H9 (cell line): Measurements from ENCODE around the gene PRKAG2. TPM values are rescaled to one million over a fixed set of nuclear protein-coding genes. Genes with fewer than 3 reads are reported as not detected.

Source experiments
- DNase-seq: peaks from one replicate; pipeline ENCODE4 v3.0.0-alpha.2; 2017
- H2AFZ ChIP-seq: one replicate; pipeline ENCODE4 v1.6.1; 2013; ENCODE audit warnings: mild to moderate bottlenecking, low read length, control low read depth, moderate library complexity
- H2AK5ac ChIP-seq: 2 replicates; pipeline ENCODE4 v1.6.1; 2013; ENCODE audit warnings: low read length, control low read depth, mixed read lengths; ENCODE audit not compliant: insufficient read length
- H2BK120ac ChIP-seq: one replicate; pipeline ENCODE4 v1.6.1; 2013; ENCODE audit warnings: low read depth, mild to moderate bottlenecking, low read length, control low read depth, inconsistent platforms; ENCODE audit not compliant: poor library complexity, severe bottlenecking
- H2BK12ac ChIP-seq: 2 replicates; pipeline ENCODE4 v1.6.1; 2013; ENCODE audit warnings: low read length, control low read depth, mixed read lengths, low read depth; ENCODE audit not compliant: insufficient read length
- H2BK15ac ChIP-seq: 2 replicates; pipeline ENCODE4 v1.6.1; 2013; ENCODE audit warnings: low read depth, low read length, control low read depth
- H2BK20ac ChIP-seq: one replicate; pipeline ENCODE4 v1.6.1; 2013; ENCODE audit warnings: low read depth, mild to moderate bottlenecking, low read length, control low read depth, inconsistent platforms; ENCODE audit not compliant: poor library complexity, severe bottlenecking
- H2BK5ac ChIP-seq: 2 replicates; pipeline ENCODE4 v1.6.1; 2013; ENCODE audit warnings: low read length, control low read depth, mixed read lengths; ENCODE audit not compliant: insufficient read length
- H3K14ac ChIP-seq: 2 replicates; pipeline ENCODE4 v1.6.1; 2013; ENCODE audit warnings: low read length, control low read depth; ENCODE audit not compliant: insufficient read depth
- H3K18ac ChIP-seq: 2 replicates; pipeline ENCODE4 v1.6.1; 2013; ENCODE audit warnings: low read depth, mild to moderate bottlenecking, mixed read lengths, low read length, control low read depth; ENCODE audit not compliant: insufficient read length
- H3K23ac ChIP-seq: 2 replicates; pipeline ENCODE4 v1.6.1; 2013; ENCODE audit warnings: low read length, control low read depth, mixed read lengths, low read depth; ENCODE audit not compliant: insufficient read length
- H3K23me2 ChIP-seq: 2 replicates; pipeline ENCODE4 v1.6.1; 2013; ENCODE audit warnings: low read depth, mild to moderate bottlenecking, mixed read lengths, low read length, control low read depth; ENCODE audit not compliant: insufficient read length, poor library complexity, severe bottlenecking
- H3K27ac ChIP-seq: 2 replicates; pipeline ENCODE4 v1.5.1; 2013; ENCODE audit warnings: low read length, control low read depth, mixed read lengths, low read depth; ENCODE audit not compliant: insufficient read length
- H3K27me3 ChIP-seq: 2 replicates; pipeline ENCODE4 v1.6.1; 2013; ENCODE audit warnings: low read length, control low read depth, inconsistent platforms; ENCODE audit not compliant: insufficient read depth
- H3K4ac ChIP-seq: 2 replicates; pipeline ENCODE4 v1.6.1; 2013; ENCODE audit warnings: low read depth, mild to moderate bottlenecking, control low read depth, inconsistent platforms, low read length, moderate library complexity
- H3K4me1 ChIP-seq: 2 replicates; pipeline ENCODE4 v1.6.1; 2013; ENCODE audit warnings: low read length, control low read depth, inconsistent platforms; ENCODE audit not compliant: insufficient read depth
- H3K4me2 ChIP-seq: 2 replicates; pipeline ENCODE4 v1.6.1; 2013; ENCODE audit warnings: low read length, control low read depth, mixed read lengths; ENCODE audit not compliant: insufficient read length, insufficient read depth
- H3K56ac ChIP-seq: 2 replicates; pipeline ENCODE4 v1.6.1; 2013; ENCODE audit warnings: low read depth, mild to moderate bottlenecking, mixed read lengths, low read length, control low read depth; ENCODE audit not compliant: insufficient read length
- H3K79me1 ChIP-seq: 2 replicates; pipeline ENCODE4 v1.6.1; 2013; ENCODE audit warnings: low read depth, mild to moderate bottlenecking, moderate library complexity, low read length, control low read depth, inconsistent platforms; ENCODE audit not compliant: insufficient read depth, poor library complexity, severe bottlenecking
- H3K79me2 ChIP-seq: 2 replicates; pipeline ENCODE4 v1.6.1; 2013; ENCODE audit warnings: low read length, control low read depth, inconsistent platforms; ENCODE audit not compliant: insufficient read depth
- H3K9ac ChIP-seq: 2 replicates; pipeline ENCODE4 v1.6.1; 2013; ENCODE audit warnings: low read length, control low read depth, mixed read lengths; ENCODE audit not compliant: insufficient read length; ENCODE audit errors: extremely low read depth
- H3K9me3 ChIP-seq: one replicate; pipeline ENCODE4 v1.6.1; 2013; ENCODE audit warnings: low read depth, low read length, inconsistent platforms; ENCODE audit not compliant: control insufficient read depth
- H3T11ph ChIP-seq: one replicate; pipeline ENCODE4 v1.6.1; 2013; ENCODE audit warnings: mild to moderate bottlenecking, low read length, control low read depth, inconsistent platforms
- H4K20me1 ChIP-seq: one replicate; pipeline ENCODE4 v1.6.1; 2013; ENCODE audit not compliant: control insufficient read depth, insufficient read length, insufficient read depth
- H4K5ac ChIP-seq: 2 replicates; pipeline ENCODE4 v1.6.1; 2013; ENCODE audit warnings: low read depth, mild to moderate bottlenecking, mixed read lengths, low read length, control low read depth; ENCODE audit not compliant: insufficient read length
- H4K8ac ChIP-seq: replicated peaks from 2 replicates; pipeline ENCODE4 v1.6.1; 2013; ENCODE audit warnings: low read length, control low read depth, mixed read lengths, low read depth; ENCODE audit not compliant: insufficient read length
- H4K91ac ChIP-seq: 2 replicates; pipeline ENCODE4 v1.6.1; 2013; ENCODE audit warnings: low read depth, mild to moderate bottlenecking, moderate library complexity, mixed read lengths, low read length, control low read depth; ENCODE audit not compliant: insufficient read length
- H3K27ac Mint-ChIP-seq, 3 experiments: 2 replicates in 2 of 3; 3 replicates in 1 of 3; pipeline ENCODE4 v1.8.0; 2020 to 2021; ENCODE audit warnings: mixed read lengths in 3 of 3, mild to moderate bottlenecking in 1 of 3, moderate library complexity in 1 of 3
- H3K27me3 Mint-ChIP-seq: 2 replicates; pipeline ENCODE4 v1.8.0; 2021; ENCODE audit warnings: low read depth, mild to moderate bottlenecking, moderate library complexity, mixed read lengths
- H3K36me3 Mint-ChIP-seq, 3 experiments: 2 replicates in 2 of 3; 3 replicates in 1 of 3; pipeline ENCODE4 v1.8.0; 2020 to 2021; ENCODE audit warnings: low read depth in 3 of 3, mixed read lengths in 3 of 3; ENCODE audit not compliant: insufficient read depth in 1 of 3
- H3K4me1 Mint-ChIP-seq, 2 experiments: 2 replicates each; pipeline ENCODE4 v1.8.0; 2020; ENCODE audit warnings: mixed read lengths in 2 of 2
- H3K4me3 Mint-ChIP-seq, 2 experiments: 2 replicates in 1 of 2; 3 replicates in 1 of 2; pipeline ENCODE4 v1.8.0; 2020 to 2021; ENCODE audit warnings: mild to moderate bottlenecking in 2 of 2, mixed read lengths in 2 of 2, moderate library complexity in 1 of 2
- H3K9me3 Mint-ChIP-seq, 2 experiments: 2 replicates in 1 of 2; 3 replicates in 1 of 2; pipeline ENCODE4 v1.8.0; 2020; ENCODE audit warnings: mild to moderate bottlenecking in 2 of 2, mixed read lengths in 2 of 2, moderate library complexity in 1 of 2
- whole genome bisulfite sequencing: extraction: QIAGEN DNeasy Blood & Tissue Kit; methylation state at CpG from one replicate; pipeline ENCODE4 v1.1.7; 2013; ENCODE audit warnings: missing lambda C conversion rate, low lambda C conversion rate, mixed read lengths; ENCODE audit not compliant: insufficient read length; ENCODE audit errors: extremely low coverage; 5-methylcytosine and 5-hydroxymethylcytosine counted together
- total RNA-seq: library from RNA; stranded (reverse); gene quantifications from 2 replicates; pipeline ENCODE4 v1.2.1, GENCODE V29; 2021
- TF ChIP-seq, protein P1 (sequence below): fragments of 200-600 bp; sonication (generic); conservative IDR thresholded peaks from 3 replicates; pipeline ENCODE4 v1.8.0; 2021; ENCODE audit warnings: antibody characterized with exemption, mild to moderate bottlenecking

Gene PRKAG2
- total RNA-seq, 1 experiment from 2014 or later = 11.8 TPM

DNA sequence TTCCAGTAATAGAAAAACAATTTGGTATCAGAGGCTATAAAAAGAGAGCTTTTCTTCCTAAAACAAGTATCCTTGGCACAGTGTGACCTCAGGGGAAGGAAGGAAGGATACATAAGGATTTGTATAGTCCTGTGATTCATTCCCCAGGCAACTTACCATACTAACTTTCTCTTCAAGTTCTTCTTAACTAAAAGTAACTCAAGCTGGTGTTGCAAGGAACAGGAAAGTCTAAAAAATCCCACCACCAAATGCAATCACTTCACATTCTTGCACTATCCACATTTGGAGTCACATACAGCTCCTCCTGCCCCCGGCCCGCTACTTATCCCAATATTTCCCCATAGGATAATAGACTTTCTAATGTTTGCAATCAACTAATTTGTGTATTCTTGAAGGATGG lies 84.8 kb downstream of the PRKAG2 start:
- H2AFZ ChIP-seq = no peak overlapping the region
- H4K8ac ChIP-seq = no peak overlapping the region
- no peaks in the 10 kb centered on the region for H3K4me1 ChIP-seq
- no peaks in the 10 kb centered on the region for H3K9me3 ChIP-seq
- H3K27me3 Mint-ChIP-seq = peaks cover 4% of the 10 kb centered on the region
- no peaks in the 10 kb centered on the region for H3K9me3 Mint-ChIP-seq
- no peak overlapping the region for H3K4me2 ChIP-seq
- H3K23ac ChIP-seq = no peak overlapping the region
- H3K4me1 Mint-ChIP-seq = peaks cover 15 to 23% of the 10 kb centered on the region in 2 experiments
- H2BK5ac ChIP-seq = no peak overlapping the region
- no peak overlapping the region for H2BK12ac ChIP-seq
- no peak overlapping the region for H2BK20ac ChIP-seq
- DNase-seq = no peak
- H3K18ac ChIP-seq = no peak overlapping the region
- no peaks in the 10 kb centered on the region for H3K79me1 ChIP-seq
- H3K4me3 Mint-ChIP-seq = no peak overlapping the region
- no peak overlapping the region for H3T11ph ChIP-seq
- no peaks in the 10 kb centered on the region for H4K20me1 ChIP-seq
- H3K27ac Mint-ChIP-seq = no peak overlapping the region
- no peak overlapping the region for H2BK15ac ChIP-seq
- H3K23me2 ChIP-seq = peaks cover 3% of the 10 kb centered on the region
- no peak overlapping the region for H4K5ac ChIP-seq
- no peaks in the 10 kb centered on the region for H3K79me2 ChIP-seq
- TF ChIP-seq, protein P1, sequence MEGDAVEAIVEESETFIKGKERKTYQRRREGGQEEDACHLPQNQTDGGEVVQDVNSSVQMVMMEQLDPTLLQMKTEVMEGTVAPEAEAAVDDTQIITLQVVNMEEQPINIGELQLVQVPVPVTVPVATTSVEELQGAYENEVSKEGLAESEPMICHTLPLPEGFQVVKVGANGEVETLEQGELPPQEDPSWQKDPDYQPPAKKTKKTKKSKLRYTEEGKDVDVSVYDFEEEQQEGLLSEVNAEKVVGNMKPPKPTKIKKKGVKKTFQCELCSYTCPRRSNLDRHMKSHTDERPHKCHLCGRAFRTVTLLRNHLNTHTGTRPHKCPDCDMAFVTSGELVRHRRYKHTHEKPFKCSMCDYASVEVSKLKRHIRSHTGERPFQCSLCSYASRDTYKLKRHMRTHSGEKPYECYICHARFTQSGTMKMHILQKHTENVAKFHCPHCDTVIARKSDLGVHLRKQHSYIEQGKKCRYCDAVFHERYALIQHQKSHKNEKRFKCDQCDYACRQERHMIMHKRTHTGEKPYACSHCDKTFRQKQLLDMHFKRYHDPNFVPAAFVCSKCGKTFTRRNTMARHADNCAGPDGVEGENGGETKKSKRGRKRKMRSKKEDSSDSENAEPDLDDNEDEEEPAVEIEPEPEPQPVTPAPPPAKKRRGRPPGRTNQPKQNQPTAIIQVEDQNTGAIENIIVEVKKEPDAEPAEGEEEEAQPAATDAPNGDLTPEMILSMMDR = no peak
- no peak overlapping the region for H4K91ac ChIP-seq
- WGBS = no CpG with 5 or more reads among the region's 2 CpGs
- no peak overlapping the region for H3K14ac ChIP-seq
- H2AK5ac ChIP-seq = no peak overlapping the region
- no peaks in the 10 kb centered on the region for H3K36me3 Mint-ChIP-seq
- H3K27me3 ChIP-seq = no peaks in the 10 kb centered on the region
- H3K56ac ChIP-seq = no peak overlapping the region
- no peak overlapping the region for H3K9ac ChIP-seq
- H2BK120ac ChIP-seq = no peak overlapping the region
- no peak overlapping the region for H3K4ac ChIP-seq
- no peak overlapping the region for H3K27ac ChIP-seq
